ENCODE measurements around the gene KCNS3.

Gene KCNS3

GRCh38 chr2:17877811-17878280, 621 bp upstream of the KCNS3 start:
- no peak overlapping the region for H3K27ac ChIP-seq (ENCODE audit: low read length)
- no peak for DNase-seq (ENCODE audit: low read depth, low spot score)
- peaks cover 11% of the 10 kb centered on the region for H3K27me3 ChIP-seq (ENCODE audit: control insufficient read depth, insufficient read depth, low read length)
- peak overlapping the region; percentile 84; the same call in 1 of the 2 replicates for H3K4me3 ChIP-seq (ENCODE audit: low read length)
- no CpG with 5 or more reads among the region's 28 CpGs for WGBS (ENCODE audit: insufficient coverage, insufficient read length)
- H3K36me3 ChIP-seq (ENCODE audit: control insufficient read depth, insufficient read depth, low read length) = no peaks in the 10 kb centered on the region
- H3K9me3 ChIP-seq (ENCODE audit: control insufficient read depth, insufficient read depth, low read length) = no peaks in the 10 kb centered on the region
- peaks cover 4% of the 10 kb centered on the region; the same call in 1 of the 2 replicates for H3K4me1 ChIP-seq (ENCODE audit: control insufficient read depth, insufficient read depth, low read length)

GRCh38 chr2:17879137-17879912, 858 bp downstream of the KCNS3 start:
- WGBS (ENCODE audit: insufficient coverage, insufficient read length) = no CpG with 5 or more reads among the region's 49 CpGs
- DNase-seq (ENCODE audit: low read depth, low spot score) = peak; percentile 64
- H3K9me3 ChIP-seq (ENCODE audit: control insufficient read depth, insufficient read depth, low read length) = no peaks in the 10 kb centered on the region
- peaks cover 11% of the 10 kb centered on the region for H3K27me3 ChIP-seq (ENCODE audit: control insufficient read depth, insufficient read depth, low read length)
- H3K36me3 ChIP-seq (ENCODE audit: control insufficient read depth, insufficient read depth, low read length) = no peaks in the 10 kb centered on the region
- no peak overlapping the region for H3K27ac ChIP-seq (ENCODE audit: low read length)
- H3K4me3 ChIP-seq (ENCODE audit: low read length) = peak overlapping the region; percentile 84; the same call in 1 of the 2 replicates
- peaks cover 4% of the 10 kb centered on the region; the same call in 1 of the 2 replicates for H3K4me1 ChIP-seq (ENCODE audit: control insufficient read depth, insufficient read depth, low read length)

- H3K4me3 ChIP-seq (ENCODE audit: low read length) = peak overlapping the region; percentile 84; the same call in 1 of the 2 replicates
- WGBS (ENCODE audit: insufficient coverage, insufficient read length) = no CpG with 5 or more reads among the region's 9 CpGs
- peaks cover 11% of the 10 kb centered on the region for H3K27me3 ChIP-seq (ENCODE audit: control insufficient read depth, insufficient read depth, low read length)
- no peak overlapping the region for H3K27ac ChIP-seq (ENCODE audit: low read length)
- peaks cover 4% of the 10 kb centered on the region; the same call in 1 of the 2 replicates for H3K4me1 ChIP-seq (ENCODE audit: control insufficient read depth, insufficient read depth, low read length)
- no peaks in the 10 kb centered on the region for H3K9me3 ChIP-seq (ENCODE audit: control insufficient read depth, insufficient read depth, low read length)
- no peaks in the 10 kb centered on the region for H3K36me3 ChIP-seq (ENCODE audit: control insufficient read depth, insufficient read depth, low read length)
- no peak for DNase-seq (ENCODE audit: low read depth, low spot score)
Observed at GRCh38 chr2:17879913-17880274, 1.4 kb downstream of the KCNS3 start.

- H3K4me1 ChIP-seq (ENCODE audit: control insufficient read depth, insufficient read depth, low read length) = peaks cover 5% of the 10 kb centered on the region
- no peak overlapping the region for H3K27ac ChIP-seq (ENCODE audit: low read length)
- H3K4me3 ChIP-seq (ENCODE audit: low read length) = no peak overlapping the region
- H3K9me3 ChIP-seq (ENCODE audit: control insufficient read depth, insufficient read depth, low read length) = no peaks in the 10 kb centered on the region
- H3K27me3 ChIP-seq (ENCODE audit: control insufficient read depth, insufficient read depth, low read length) = no peaks in the 10 kb centered on the region
- DNase-seq (ENCODE audit: low read depth, low spot score) = no peak
- WGBS (ENCODE audit: insufficient coverage, insufficient read length) = no CpG with 5 or more reads among the region's 10 CpGs
- H3K36me3 ChIP-seq (ENCODE audit: control insufficient read depth, insufficient read depth, low read length) = no peaks in the 10 kb centered on the region
Observed at GRCh38 chr2:17892770-17893534, 14.5 kb downstream of the KCNS3 start.

DNA sequence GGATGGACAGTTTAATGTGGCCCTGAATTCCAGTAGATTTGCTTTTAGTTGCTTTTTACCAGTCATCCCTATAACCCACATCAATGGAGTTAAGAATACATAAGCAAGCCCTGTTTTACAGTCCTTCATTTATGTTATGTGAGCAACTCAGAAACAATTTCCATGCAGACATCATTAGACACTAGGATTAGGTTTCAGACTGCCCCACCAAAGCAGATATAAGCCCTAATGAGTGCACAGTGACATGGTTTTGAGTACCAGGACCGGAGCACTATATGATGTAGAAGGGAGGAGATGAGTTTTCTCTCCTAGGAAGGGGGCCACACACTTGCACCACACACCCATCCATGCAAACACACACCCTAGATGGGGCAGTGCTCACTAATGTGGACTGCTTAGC, 15.5 kb downstream of the KCNS3 start:
- no peak overlapping the region for H3K4me3 ChIP-seq (ENCODE audit: low read length)
- H3K27me3 ChIP-seq (ENCODE audit: control insufficient read depth, insufficient read depth, low read length) = no peaks in the 10 kb centered on the region
- H3K9me3 ChIP-seq (ENCODE audit: control insufficient read depth, insufficient read depth, low read length) = no peaks in the 10 kb centered on the region
- H3K27ac ChIP-seq (ENCODE audit: low read length) = no peak overlapping the region
- no peaks in the 10 kb centered on the region for H3K36me3 ChIP-seq (ENCODE audit: control insufficient read depth, insufficient read depth, low read length)
- H3K4me1 ChIP-seq (ENCODE audit: control insufficient read depth, insufficient read depth, low read length) = peaks cover 5% of the 10 kb centered on the region
- no peak for DNase-seq (ENCODE audit: low read depth, low spot score)
- WGBS (ENCODE audit: insufficient coverage, insufficient read length) = no CpG with 5 or more reads among the region's 1 CpG

- H3K27me3 ChIP-seq (ENCODE audit: control insufficient read depth, insufficient read depth, low read length) = no peaks in the 10 kb centered on the region
- no peak overlapping the region for H3K4me3 ChIP-seq (ENCODE audit: low read length)
- no peaks in the 10 kb centered on the region for H3K36me3 ChIP-seq (ENCODE audit: control insufficient read depth, insufficient read depth, low read length)
- no CpG with 5 or more reads among the region's 2 CpGs for WGBS (ENCODE audit: insufficient coverage, insufficient read length)
- peaks cover 5% of the 10 kb centered on the region for H3K4me1 ChIP-seq (ENCODE audit: control insufficient read depth, insufficient read depth, low read length)
- no peak overlapping the region for H3K27ac ChIP-seq (ENCODE audit: low read length)
- no peaks in the 10 kb centered on the region for H3K9me3 ChIP-seq (ENCODE audit: control insufficient read depth, insufficient read depth, low read length)
- no peak for DNase-seq (ENCODE audit: low read depth, low spot score)
Observed at GRCh38 chr2:17894556-17894955, 16.1 kb downstream of the KCNS3 start.

GRCh38 chr2:17899871-17900270, 21.4 kb downstream of the KCNS3 start:
- H3K9me3 ChIP-seq (ENCODE audit: control insufficient read depth, insufficient read depth, low read length) = no peaks in the 10 kb centered on the region
- WGBS (ENCODE audit: insufficient coverage, insufficient read length) = no CpG with 5 or more reads among the region's 4 CpGs

GRCh38 chr2:17901246-17901645, 22.8 kb downstream of the KCNS3 start:
- Histone ChIP-seq H3K9me3 (ENCODE audit: control insufficient read depth, insufficient read depth, low read length) (no peaks in the 10 kb centered on the region), H3K4me3 (ENCODE audit: low read length) (no peak overlapping the region), H3K27ac (ENCODE audit: low read length) (no peak overlapping the region), H3K4me1 (ENCODE audit: control insufficient read depth, insufficient read depth, low read length) (peaks cover 3% of the 10 kb centered on the region; the same call in 1 of the 2 replicates), H3K36me3 (ENCODE audit: control insufficient read depth, insufficient read depth, low read length) (no peaks in the 10 kb centered on the region), H3K27me3 (ENCODE audit: control insufficient read depth, insufficient read depth, low read length) (no peaks in the 10 kb centered on the region; the same call in 1 of the 2 replicates)
- DNase-seq (ENCODE audit: low read depth, low spot score) = no peak
- no CpG with 5 or more reads among the region's 5 CpGs for WGBS (ENCODE audit: insufficient coverage, insufficient read length)

More at GRCh38 chr2:17899871-17900270, 21.4 kb downstream of the KCNS3 start:
- H3K4me3 ChIP-seq (ENCODE audit: low read length) = no peak overlapping the region
- no peaks in the 10 kb centered on the region; the same call in 1 of the 2 replicates for H3K27me3 ChIP-seq (ENCODE audit: control insufficient read depth, insufficient read depth, low read length)
- no peak for DNase-seq (ENCODE audit: low read depth, low spot score)
- H3K27ac ChIP-seq (ENCODE audit: low read length) = no peak overlapping the region
- no peaks in the 10 kb centered on the region for H3K36me3 ChIP-seq (ENCODE audit: control insufficient read depth, insufficient read depth, low read length)
- peaks cover 3% of the 10 kb centered on the region; the same call in 1 of the 2 replicates for H3K4me1 ChIP-seq (ENCODE audit: control insufficient read depth, insufficient read depth, low read length)

- Histone ChIP-seq H3K9me3 (ENCODE audit: control insufficient read depth, insufficient read depth, low read length) (no peaks in the 10 kb centered on the region), H3K27me3 (ENCODE audit: control insufficient read depth, insufficient read depth, low read length) (no peaks in the 10 kb centered on the region), H3K4me1 (ENCODE audit: control insufficient read depth, insufficient read depth, low read length) (peaks cover 3% of the 10 kb centered on the region; the same call in 1 of the 2 replicates), H3K27ac (ENCODE audit: low read length) (no peak overlapping the region), H3K36me3 (ENCODE audit: control insufficient read depth, insufficient read depth, low read length) (no peaks in the 10 kb centered on the region), H3K4me3 (ENCODE audit: low read length) (no peak overlapping the region)
- no peak for DNase-seq (ENCODE audit: low read depth, low spot score)
- no CpG with 5 or more reads among the region's 5 CpGs for WGBS (ENCODE audit: insufficient coverage, insufficient read length)
Observed at GRCh38 chr2:17910980-17911379, 32.5 kb downstream of the KCNS3 start.

- H3K36me3 ChIP-seq (ENCODE audit: control insufficient read depth, insufficient read depth, low read length) = no peaks in the 10 kb centered on the region
- no peak overlapping the region for H3K4me3 ChIP-seq (ENCODE audit: low read length)
- H3K9me3 ChIP-seq (ENCODE audit: control insufficient read depth, insufficient read depth, low read length) = no peaks in the 10 kb centered on the region
- H3K4me1 ChIP-seq (ENCODE audit: control insufficient read depth, insufficient read depth, low read length) = peaks cover 5% of the 10 kb centered on the region; the same call in 1 of the 2 replicates
- DNase-seq (ENCODE audit: low read depth, low spot score) = no peak
- no peaks in the 10 kb centered on the region for H3K27me3 ChIP-seq (ENCODE audit: control insufficient read depth, insufficient read depth, low read length)
- no peak overlapping the region for H3K27ac ChIP-seq (ENCODE audit: low read length)
- WGBS (ENCODE audit: insufficient coverage, insufficient read length) = no CpG with 5 or more reads among the region's 5 CpGs
Observed at GRCh38 chr2:17911491-17912260, 33.2 kb downstream of the KCNS3 start.

Measured in iPS DF 6.9 (cell line).